Stimulated activated CD8-positive, alpha-beta memory T cell treated with anti-CD3 and anti-CD28 coated beads, Interleukin-12 subunit alpha, Interleukin-12 subunit beta, amount 100 ng/mL, for 4 hours (primary cell): Measurements from ENCODE around the gene ATP6V0D1.
"Not testable (repeated sequence)": the region's sequence is repeated elsewhere in the genome, so short reads cannot be mapped to it uniquely, and the experiment has no call there.

ENCODE experiments used
- DNase-seq: peaks from one replicate; pipeline ENCODE4 v3.0.0-alpha.2; 2020; ENCODE audit warnings: low read depth

Gene ATP6V0D1

GRCh38 chr16:67504031-67505021, 23.4 kb upstream of the ATP6V0D1 start:
- DNase-seq: peak; percentile 9

- no peak for DNase-seq
Measured at GRCh38 chr16:67499106-67499505, 18.1 kb upstream of the ATP6V0D1 start.

GRCh38 chr16:67490335-67491096, 9.6 kb upstream of the ATP6V0D1 start:
- no peak for DNase-seq

GRCh38 chr16:67489401-67490083, 8.6 kb upstream of the ATP6V0D1 start:
- DNase-seq: no peak

GRCh38 chr16:67487561-67487960, 6.6 kb upstream of the ATP6V0D1 start:
- not testable (repeated sequence) for DNase-seq

GRCh38 chr16:67486805-67487204, 5.8 kb upstream of the ATP6V0D1 start:
- no peak for DNase-seq

GRCh38 chr16:67483731-67484525, 3.0 kb upstream of the ATP6V0D1 start:
- DNase-seq: no peak

GRCh38 chr16:67483150-67483549, 2.2 kb upstream of the ATP6V0D1 start, which contains the start of gene AGRP:
Gene AGRP (minus strand): TSS chr16:67483547. CDS start chr16:67483398, 149 bp downstream.
- DNase-seq: no peak

- no peak for DNase-seq
Measured at GRCh38 chr16:67482233-67482924, 1.4 kb upstream of the ATP6V0D1 start.

- no peak for DNase-seq
Measured at GRCh38 chr16:67481561-67482232, 740 bp upstream of the ATP6V0D1 start.

- DNase-seq: no peak
Measured at GRCh38 chr16:67477960-67478554, 2.9 kb downstream of the ATP6V0D1 start.

- DNase-seq: no peak
Measured at GRCh38 chr16:67474551-67475455, 6.2 kb downstream of the ATP6V0D1 start.

GRCh38 chr16:67471758-67472384, 9.1 kb downstream of the ATP6V0D1 start:
- DNase-seq: no peak

- no peak for DNase-seq
Measured at GRCh38 chr16:67470359-67470758, 10.6 kb downstream of the ATP6V0D1 start.

- no peak for DNase-seq
Measured at GRCh38 chr16:67468731-67469130, 12.2 kb downstream of the ATP6V0D1 start.

- no peak for DNase-seq
Measured at GRCh38 chr16:67466581-67466980, 14.4 kb downstream of the ATP6V0D1 start.

GRCh38 chr16:67464565-67464964, 16.4 kb downstream of the ATP6V0D1 start:
- DNase-seq: no peak

- no peak for DNase-seq
Measured at GRCh38 chr16:67463691-67464090, 17.3 kb downstream of the ATP6V0D1 start.
